GM21381 (cell line): Measurements from ENCODE around the gene MSI2.
A peak's percentile ranks its signal among the peaks of the same experiment; 100 is the strongest.

Source experiments
- ATAC-seq: cut with Tn5 transposase; IDR thresholded peaks from one replicate; pipeline ENCODE4 v1.9.1; 2021; ENCODE audit warnings: mild to moderate bottlenecking, moderate library complexity; ENCODE audit not compliant: unreplicated experiment

MSI2 gene

DNA sequence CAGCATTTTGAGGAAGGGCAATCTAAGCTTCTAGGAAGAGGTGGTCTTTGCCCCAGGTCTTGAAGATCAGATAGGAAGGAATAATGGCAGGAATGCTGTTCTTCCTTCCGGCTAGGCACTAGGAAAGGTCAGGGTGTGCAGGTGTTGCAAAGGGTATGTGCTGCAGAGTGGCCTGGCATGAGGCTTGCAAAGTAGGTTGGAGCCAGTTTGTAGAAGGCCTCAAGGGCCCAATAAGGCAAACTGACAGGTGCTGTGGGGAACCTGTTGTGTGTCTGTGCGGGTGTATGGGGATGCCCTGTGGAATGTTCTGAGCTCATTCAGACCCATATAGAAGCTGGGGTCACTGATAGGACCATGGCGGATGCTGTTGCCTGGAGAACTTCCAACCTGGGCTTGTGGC, 12.7 kb downstream of the MSI2 start:
- ATAC-seq, result no peak

DNA sequence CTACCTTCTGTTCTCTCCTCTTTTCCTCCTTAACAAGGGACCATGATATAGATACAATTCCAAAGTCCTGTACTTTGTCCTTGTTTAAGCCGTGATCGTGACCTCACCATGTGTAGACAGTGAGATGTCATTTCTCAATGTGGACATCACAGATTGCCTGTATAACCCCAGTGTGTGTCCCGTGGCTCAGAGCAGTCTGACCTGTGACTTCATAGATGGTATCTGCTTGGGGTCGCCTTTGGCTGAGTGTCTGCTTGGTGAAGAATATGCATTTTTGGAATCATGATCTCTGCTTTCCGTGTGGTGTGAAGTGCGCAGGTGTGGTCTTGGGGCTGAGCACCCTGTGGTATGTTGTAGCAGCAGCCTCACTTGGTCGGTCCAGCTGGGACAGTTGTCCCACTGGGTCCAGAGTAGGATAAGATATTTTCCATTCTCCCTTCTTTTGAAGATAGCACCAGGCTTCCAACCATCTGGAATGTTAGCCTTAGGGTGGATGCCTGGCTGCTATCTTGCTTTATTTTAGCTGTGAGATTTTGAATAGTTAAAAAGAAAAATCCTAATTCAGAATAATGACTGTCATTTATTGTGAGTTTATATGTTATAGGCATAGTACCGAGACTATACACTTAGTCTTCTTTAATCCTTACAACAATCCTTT, 13.4 kb downstream of the MSI2 start:
- no peak for ATAC-seq

DNA sequence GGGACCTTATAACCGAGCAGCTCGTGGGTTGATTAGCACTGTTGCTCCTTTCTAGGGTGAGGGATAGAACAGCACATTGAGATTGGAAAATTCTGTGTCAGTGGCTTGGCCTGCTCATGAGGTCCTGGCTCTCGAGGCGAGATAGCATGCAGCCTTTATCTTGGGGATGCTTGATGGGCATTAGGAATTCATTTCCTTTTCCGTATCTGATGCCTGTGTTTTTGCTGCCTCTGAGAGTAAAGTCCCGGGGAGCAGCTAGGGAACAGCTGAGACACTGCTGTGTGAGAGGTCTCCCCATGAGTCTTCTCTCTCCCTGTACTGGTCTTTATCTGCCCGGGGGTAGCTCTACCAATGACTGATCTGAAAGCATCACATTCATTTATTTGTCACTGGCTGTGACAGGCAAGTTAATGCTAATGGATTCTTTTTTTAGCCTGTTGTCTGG, 14.5 kb downstream of the MSI2 start:
- no peak for ATAC-seq

DNA sequence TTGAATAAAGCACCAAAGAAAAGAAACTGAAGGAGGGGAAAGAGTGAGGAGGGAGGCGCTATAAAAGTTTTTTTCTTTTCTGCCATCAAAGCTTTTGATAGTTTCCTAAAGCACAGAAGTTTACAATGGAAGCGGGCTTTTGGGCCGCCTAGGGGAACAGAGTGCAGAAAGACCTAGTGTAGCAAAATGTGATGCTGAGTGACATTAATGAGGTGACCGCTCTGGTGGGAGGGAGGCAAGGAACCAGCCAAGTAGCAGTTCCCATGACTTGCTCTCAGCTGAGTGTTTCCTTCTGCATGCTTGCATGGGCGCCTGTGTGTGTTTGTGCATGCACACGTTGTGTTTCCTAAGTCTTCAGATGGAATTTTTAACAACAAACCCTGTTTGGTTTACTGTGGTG, 15.5 kb downstream of the MSI2 start:
- no peak for ATAC-seq

DNA sequence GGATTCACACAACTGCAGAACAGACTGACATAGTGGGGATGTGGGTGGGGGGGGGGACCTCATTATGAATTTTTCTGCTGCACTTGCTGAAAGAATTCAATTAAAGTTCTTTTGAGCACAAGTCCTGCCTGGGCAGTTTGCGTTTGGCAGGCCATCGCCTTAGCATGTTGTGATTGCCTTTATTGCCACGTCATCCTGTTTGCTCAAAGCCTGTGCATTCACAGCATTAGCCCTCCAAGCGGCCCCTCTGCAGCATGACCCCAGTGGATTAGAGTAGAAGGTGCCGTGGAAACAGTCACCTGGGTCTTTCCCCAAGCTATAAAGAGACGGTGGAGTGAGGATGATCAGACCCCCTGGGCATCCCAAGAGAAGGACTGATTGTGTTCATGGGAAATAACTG, 17.2 kb downstream of the MSI2 start:
- no peak for ATAC-seq

DNA sequence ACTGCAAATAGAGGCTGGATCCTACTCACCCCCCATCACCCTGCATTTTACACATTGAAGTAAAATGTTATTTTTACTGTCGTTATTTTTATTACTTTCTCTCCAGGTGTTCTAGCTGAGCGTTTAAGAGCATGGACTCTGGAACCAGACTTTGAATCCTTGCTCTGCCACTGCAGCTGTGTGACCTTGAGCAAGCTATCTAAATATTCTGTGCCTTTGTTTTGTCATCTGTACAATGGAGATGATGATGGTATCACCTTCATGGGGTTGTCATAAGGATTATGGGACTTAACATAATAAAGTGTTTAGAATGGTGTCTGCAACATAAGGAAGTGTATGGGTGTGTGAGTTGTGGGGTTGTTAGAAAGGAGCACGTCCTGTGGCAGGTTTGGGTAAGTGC, 17.8 kb downstream of the MSI2 start:
- no peak for ATAC-seq

DNA sequence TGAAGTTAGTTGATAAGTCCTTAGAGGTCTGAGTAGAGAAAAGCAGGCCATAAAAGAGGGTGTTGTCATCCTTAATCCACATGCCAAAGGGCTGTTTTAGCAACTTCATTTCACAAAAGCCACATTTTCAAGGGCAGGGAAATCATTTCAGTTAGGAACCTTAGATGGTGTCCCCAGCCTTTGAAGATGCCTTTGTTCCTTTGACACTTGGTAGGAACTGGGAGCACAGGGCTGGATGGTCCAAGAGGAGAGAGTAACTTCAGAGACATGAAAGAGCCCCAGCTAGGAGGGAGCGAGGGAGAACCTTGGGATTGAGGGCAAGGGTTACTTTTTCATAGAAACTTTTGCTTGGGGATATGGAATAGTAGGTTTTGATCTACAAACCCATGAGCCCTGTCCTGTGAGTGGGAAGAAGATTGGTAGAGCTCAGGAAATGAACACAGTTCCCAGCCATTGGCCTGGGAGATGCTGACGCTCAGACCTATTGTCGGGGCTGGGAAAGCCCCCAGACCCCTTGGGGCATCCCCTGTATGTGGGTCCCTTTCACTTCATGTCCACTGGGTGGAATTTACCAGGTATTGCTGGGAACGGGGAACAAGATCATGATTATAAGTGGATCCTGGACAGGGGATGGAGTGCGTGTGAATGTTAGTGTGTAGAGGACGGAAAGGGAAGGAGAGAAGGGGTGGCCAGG, 18.9 kb downstream of the MSI2 start:
- ATAC-seq, result no peak

DNA sequence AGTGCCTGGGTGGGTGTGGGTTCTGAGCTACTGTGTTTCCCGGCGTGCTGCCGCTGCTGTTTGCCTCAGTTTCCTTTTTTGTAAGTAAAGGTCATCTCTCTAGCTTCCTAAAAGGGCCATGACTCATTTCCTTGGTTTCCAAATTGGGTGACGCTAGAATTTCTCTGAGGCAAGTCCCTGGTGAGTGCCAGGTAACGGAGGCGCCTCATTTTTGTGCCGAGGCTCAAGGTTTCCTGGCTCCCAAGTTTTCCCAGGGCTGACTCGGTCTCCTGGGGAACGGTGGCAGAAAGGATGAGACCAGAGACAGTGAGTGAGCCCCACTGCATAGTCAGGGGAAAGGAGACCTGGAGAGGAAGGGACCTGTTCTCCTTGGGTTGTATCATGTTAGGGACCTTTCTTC, 20.3 kb downstream of the MSI2 start:
- ATAC-seq, result no peak

DNA sequence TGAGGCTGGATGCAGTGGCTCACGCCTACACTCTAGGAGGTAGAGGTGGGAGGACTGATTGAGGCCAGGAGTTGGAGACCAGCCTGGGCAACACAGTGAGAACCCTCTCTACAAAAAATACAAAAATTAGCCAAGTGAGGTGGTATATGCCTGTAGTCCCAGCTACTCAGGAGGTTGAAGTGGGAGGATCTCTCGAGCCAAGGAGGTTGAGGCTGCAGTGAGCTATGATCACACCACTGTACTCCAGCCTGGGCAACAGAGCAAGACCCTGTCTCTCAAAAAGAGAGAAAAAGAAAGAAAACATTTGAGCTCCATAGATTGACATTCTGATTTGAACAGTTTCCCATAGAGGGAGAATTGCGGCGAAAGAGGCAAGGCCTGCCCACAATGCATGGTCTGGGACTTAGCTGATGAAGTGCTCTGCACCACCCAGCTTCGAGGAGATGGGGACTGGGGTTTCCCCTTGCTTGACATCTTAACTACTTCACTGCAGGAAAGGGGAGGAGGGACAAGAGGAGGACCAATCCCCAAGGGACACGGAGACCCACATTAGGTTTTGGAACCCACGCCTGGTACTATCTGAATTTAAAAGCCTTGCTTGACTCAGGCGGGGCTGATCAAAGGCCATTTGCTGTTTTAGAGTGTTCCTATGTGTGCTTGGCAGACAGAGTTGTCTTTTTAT, 21.7 kb downstream of the MSI2 start:
- ATAC-seq, result no peak

DNA sequence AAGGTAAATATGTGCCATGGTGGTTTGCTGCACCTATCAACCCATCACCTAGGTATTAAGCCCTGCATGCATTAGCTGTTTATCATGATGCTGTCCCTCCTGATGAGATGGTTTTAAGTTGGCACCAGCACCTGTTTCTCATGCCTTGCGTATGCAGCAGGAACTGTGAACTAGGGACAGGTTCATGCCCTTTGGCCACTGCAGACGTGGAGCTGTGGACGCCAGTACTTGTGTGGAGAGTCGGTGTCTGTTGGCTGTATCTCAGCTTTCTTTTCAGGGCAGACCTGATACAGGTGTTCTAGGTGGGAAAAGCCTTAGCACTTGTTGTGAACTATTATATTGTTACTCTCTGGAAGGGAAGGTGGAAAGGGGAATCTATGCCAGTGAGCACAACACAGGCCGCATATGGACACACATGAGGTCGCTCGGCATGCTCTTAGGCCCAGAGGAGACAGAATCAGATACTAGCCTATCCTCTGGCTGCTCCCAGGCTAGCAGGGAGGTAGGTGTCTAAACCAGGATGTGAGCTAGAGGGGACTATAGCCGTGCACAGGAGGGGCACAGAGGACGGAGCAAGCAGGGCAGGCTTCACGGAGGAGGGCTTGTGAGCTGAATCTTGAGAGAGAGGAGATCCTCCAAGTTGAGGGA, 22.5 kb downstream of the MSI2 start:
- no peak for ATAC-seq

DNA sequence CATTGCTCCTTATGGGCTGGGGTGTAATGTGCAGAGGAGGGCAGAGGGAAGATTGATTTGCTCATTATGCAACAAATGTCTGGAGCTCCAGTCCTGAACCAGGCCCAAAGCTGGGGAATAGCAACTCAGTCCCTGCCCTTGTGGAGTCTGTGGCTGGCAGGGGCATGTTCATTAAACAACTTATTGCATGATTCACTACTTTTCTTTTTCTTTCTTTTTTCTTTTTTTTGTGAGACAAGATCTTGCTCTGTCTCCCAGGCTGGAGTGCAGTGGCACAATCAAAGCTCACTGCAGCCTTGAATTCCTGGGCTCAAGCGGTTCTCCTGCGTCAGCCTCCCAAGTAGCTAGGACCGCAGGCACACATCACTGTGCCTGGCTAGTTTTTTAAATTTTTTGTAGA, 23.1 kb downstream of the MSI2 start:
- ATAC-seq, result no peak

DNA sequence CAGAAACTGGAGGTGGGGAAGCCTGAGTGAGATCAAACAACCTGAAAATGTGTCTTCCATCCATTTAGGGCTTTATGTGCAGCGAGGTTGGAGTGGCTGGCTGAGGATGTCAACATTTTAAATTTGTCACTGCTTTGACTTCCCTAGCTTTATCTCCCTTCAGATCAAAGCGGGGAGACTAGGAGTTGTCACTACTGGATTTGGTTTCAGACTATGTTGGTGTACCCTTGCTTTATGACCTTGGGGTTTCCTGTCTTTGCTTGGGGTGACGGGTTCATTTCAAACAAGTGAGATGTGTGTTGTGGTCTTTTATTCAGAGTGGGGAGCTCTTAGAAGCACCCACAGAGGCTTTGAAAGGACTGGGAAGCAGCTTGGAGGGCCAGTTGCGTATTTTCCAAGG, 25.6 kb downstream of the MSI2 start:
- ATAC-seq, result no peak

DNA sequence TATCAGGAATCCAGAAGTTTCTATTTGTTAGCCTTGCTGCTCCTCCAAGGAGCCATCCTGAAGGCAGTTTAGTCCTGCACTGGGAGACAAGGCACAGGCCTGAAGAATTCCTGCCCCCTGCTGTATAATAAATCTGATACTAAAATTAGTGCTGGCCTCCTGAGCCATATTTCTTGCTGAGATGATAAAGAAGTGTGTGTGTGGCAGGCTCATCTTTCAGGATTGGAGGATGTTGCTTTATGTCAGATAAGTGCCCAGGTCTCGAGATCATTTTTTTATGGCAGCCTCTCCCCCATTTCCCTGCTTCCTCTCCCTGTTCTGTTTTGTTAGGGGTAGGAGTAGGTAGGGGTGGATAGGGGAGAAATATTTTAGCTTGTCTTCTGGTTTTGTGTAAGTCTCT, 26.0 kb downstream of the MSI2 start:
- no peak for ATAC-seq

DNA sequence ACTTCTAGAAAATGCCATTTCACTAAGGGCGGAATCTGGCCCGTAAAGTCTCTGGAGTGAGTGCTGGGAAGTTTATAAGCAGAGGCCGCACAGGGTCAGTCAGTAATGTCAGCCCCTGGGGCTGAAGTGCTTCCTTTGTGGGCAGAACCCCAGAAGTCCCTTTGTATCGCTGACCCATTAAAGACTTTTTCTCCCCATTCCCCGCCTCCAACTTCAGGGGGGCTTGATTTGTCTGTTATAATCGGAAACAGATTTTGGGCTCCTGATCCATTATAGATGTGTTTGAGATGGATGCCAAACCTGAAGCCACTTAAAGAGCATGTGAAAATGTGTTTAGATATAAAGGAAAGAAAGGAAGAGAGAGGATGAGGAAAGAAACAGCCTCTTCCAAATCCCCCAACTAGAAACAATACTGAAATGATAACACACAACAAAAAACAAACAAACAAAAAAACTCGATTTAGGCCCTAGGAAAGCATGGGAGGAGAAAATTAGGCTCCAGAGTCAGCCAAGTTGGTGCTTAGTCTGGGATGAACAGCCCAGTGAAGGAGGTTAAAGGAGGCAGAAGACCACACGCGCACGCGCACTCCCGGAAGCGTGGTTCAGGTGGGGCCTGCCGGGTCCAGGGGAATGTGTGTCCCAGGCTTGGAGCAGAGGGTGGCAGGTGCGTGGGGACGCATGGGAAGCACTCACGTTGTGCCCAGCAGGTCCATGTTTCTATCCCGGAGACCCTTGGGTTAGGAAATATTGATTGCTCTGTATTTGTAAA, 27.1 kb downstream of the MSI2 start:
- no peak for ATAC-seq

DNA sequence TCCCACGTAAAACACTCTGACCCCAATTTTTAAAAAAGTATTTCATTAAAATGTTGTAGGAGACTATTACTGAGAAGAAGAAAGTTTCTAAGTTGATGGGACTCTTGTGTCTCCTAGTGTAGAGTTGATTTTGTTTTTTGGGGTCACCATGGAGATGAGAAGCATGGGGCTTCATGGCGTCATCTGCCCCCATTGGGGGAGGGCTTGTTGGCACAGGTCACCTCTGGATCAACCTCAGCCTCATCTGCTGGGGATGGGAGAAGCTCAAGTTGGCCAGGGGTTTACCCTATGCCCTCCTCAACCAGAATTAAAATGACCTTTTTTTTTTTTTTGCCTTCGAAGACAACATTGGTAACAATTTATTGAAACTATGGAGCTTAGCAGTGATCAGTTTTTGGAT, 28.3 kb downstream of the MSI2 start:
- ATAC-seq, result no peak

DNA sequence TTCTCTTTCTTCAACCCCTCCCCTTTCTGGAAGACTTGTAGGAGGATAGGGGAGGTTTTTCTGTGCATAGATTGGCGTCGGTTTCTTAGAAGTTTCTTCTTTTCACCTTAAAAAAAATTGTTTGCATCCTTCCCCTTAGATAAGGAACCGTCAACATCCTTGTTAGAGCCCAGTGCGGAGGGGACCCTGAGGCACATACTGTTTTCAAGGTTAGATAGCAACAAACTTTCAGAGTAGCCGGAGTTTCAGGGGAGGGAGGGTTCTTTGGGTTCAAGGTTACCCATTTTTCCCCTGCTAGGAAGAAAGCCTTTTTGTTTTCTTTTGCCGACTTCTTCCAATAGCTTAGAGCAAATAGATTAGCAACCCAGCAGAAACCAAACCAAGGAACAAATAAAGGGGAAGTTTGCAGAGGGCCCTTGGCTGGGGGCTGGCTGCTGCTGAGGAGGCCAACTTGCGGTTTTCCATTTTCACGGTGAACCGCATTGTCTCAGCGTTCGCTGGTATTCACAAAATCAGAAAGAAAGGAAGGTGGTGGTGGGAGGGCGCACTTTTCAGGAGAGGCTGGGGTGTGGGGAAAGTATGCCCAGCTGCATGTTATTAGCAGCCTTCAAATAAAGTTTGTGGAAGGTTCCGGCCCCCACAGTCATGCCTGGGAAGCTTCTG, 28.8 kb downstream of the MSI2 start:
- peak; percentile 62 for ATAC-seq

DNA sequence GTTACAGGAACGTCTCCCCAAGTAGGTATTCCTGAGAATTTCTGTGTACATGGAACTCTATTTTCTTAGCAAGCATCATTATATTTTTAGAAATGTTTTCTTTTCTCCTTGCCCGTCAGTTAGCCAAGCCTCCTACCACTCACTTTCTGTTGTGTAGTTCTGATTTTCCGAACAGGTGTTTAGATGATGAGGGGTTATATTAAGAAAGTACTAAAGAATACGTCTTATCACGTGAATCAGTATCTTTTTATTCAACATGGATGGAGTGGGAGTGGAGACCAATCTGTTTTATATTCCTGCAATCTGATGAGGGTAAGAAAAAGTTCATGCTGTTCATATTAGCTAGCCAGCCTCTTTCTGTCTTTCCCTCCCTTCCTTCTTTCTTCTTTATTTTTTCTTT, 29.4 kb downstream of the MSI2 start:
- ATAC-seq, result no peak

DNA sequence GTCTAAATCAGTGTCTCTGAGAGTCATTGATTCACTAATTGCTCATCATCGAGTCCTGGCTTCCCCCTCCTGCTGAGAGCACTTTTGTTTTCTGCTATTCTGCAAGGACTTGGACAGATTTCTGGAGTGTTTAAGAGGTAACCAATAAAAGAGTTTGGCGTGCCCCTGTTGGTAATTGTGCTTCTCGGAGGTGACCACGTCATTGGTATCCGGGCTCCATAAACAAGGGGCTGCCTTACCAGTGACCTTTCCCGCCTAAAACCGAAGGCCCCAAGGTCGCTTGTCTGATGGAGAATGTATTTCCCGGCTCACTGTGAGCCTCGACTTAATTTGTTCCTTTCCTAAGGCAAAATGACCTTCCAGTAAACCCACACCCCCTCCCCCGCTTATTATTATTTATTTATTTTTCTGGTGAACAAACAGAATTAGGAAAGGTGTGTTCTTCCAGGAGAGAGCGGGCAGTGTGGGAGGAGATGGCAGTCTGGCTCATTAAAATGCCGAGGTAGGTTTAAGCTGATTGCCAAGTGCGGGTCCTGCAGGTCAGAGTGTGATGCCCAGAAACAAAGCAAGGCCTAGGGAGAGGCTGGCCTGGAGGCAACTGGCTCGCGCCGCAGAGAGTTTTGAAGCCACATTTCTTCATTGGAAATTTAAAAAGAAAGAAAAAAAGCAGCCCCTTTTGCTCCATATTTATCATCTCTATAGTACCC, 30.2 kb downstream of the MSI2 start:
- ATAC-seq, result no peak

DNA sequence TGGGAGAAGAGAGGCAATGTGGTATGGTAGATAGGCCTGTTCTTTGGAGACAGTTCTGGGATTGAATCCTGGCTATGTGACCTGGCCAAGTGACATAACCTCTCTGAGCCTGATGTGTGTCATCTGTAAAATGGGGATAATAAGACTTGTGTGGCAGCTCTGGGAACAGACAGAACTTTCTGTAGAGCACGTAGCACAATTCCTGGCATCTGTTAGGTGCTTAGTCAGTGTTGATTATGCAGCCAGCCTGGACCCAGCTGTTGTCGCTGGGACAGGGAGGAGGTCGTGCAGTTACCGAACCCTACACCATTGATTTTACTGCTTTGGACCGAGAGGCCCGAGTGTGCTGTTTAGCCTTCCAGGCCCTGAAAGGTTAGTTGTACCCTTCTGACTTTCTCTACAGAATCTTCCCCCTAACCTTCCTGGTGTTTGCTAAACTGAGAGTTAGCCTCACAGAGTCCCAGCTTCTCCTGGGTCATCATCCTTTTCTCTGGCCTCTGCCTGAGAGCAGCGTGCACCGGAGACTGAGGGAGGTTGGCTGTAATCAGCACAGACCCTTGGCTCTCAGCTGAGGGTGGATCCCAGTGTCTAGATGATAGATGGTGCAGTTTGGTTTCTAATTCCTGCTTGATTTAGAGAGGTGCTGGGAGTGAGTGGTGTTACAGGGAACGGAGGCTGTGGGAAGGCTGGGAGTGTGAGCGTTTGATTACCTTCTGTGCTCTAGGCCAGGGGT, 31.9 kb downstream of the MSI2 start:
- no peak for ATAC-seq
